ENCODE data around the gene SRPX2.
"Not testable (repeated sequence)": the region's sequence is repeated elsewhere in the genome, so short reads cannot be mapped to it uniquely, and the experiment has no call there.

The SRPX2 gene

DNA sequence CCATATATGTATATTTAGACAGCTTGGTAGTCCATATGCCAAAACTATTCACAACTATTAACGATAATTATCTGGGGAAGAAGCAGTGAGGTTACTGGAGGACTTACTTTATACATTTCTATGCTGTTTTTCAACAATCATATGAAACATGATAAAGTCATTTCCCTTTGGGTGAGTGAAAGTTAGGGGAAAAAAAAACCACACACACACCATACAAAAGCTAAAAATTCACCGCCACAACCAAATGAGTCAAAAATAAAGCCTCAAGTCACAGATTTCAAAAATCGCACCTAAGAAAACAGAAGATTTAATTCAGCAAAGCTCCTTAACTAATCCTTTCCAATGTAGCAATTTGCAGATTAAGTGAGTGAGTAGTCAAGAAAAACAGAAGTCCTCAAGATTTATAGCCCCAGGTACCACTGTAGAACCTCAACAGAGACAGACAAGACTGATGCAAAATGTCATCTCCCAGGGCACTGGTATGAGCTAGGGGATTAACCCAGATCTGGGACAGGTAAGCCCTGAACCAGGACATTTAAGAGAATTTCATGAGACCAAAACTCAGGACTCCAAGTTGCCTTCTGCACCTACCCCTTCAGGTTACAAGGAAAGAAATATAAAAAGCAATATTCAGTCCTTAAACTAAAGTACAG, 52.8 kb downstream of the SRPX2 start:
- DNase-seq (ENCODE audit: low read depth in 2 of 2) = no peak

DNA sequence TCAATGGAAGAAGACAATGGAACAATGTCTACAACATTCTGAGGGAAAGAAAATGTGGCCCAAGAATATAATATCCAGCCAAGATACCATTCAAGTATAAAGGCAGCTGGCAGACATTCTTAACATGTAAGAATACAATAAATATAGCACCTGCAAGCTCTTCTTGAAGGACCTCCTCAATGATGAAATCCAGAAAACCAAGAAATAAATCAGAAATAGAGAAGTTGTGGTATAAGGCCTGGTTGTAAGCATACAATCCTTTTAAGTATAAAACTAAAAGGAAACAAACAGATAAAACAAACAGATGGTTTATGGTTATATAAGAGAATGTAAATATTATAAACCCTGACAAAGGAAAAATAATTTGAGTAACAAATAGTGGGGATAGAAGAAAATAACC, 54.6 kb downstream of the SRPX2 start:
- DNase-seq (ENCODE audit: low read depth in 2 of 2) = no peak

DNA sequence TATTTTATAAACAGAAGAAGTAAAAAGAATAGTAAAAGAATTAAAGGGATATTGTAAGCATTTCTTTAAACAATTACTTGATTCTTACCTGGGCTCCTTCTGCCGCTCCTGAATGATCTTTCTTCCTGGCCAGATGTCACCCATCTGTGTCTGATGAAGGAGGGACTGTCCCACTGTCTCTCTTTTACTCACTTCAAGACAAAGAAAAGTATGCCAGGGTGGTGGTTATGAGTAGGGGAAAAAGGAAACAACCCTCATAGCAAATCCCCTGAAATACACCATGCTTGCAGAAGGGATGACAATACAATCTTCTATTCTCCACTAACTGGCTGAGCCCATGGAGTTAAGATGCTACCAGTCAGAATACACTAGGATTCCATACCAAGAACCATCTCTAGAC, 56.8 kb downstream of the SRPX2 start:
- no peak for DNase-seq (ENCODE audit: low read depth in 2 of 2)

DNA sequence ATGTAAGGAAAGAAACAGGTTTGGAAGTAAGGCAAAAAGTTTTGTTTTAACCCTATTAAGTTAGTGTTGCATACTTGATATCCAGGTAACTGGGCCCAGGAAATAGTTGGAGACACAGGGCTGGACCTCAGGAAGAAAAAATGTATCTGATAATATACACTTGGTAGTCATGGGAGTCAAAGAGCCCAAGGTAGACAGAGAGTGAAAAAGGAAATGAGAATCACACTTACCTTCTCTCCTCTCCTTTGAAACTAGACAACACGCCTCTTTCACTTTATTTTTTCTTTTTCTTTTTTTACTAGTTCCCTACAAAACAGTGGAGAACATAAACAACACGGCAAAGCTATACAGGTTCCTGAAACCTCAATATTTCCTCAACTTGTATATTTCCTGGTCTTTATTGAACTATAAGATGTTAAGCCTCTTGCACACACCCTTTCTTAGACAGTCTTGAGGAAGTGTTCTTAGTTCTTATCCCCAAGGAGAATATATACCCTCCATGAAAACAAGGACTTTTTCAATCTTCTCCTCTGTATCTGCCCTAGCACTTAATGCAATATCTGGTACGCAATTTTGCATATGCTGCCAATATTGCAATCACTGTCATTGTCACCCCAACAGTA, 60.7 kb downstream of the SRPX2 start:
- no peak for DNase-seq (ENCODE audit: low read depth in 2 of 2)

DNA sequence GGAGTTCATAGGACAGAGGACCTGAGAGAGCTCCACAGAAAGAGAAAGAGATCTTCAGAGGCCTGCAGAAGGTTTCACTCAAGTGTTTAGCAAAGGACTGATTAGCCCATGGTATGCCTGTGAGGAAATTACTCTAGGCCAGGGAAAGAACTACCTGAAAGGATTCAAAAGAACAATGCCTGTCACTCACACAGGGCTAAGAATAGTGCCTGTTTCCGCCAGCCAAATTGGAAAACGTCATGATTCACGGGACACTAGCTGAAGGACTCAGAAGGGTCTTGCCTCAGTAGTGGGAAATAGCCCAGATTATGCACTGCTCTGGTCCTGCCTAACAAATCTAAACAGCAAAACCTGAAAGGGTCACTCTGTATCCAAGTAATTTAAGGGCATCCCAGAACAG, 66.8 kb downstream of the SRPX2 start:
- DNase-seq (ENCODE audit: low read depth in 2 of 2) = no peak

DNA sequence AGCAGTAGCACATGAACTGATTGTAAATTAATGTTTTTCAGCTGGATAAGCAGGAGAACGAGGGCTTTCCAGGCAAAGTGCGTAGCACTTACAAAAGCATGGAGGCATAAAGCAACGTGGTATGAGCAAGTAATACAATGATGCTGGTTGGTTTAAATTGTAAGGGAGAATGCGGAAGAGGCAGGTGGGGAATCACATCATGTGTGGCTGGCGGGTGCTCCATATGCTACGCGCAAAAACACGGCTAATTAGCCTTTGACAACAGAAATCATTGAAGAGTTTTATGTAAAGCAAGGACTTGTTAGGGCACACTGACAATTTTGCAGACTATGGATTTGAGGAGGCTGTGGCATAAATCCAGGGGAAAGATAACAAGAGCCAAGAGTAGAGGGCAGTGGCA, 73.4 kb downstream of the SRPX2 start:
- DNase-seq (ENCODE audit: low read depth in 2 of 2) = no peak

DNA sequence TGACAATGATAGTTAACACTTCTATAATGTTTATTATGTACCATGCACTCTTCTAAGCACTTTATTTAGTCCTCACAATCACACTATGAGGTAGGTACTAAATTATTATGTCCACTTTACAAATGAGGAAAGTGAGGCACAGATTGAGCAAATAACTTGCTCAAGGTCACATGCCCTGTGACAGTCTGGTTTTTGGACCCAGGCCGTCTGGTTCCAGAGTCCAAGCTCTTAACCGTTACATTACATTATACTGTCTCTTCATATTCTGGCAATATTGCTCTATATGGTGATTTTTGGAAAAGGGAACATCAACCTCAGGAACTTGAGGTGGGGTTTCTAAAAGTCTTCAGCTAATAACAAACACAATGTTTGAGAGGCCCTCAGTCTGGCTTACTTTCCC, 75.1 kb downstream of the SRPX2 start:
- no peak for DNase-seq (ENCODE audit: low read depth in 2 of 2)

DNA sequence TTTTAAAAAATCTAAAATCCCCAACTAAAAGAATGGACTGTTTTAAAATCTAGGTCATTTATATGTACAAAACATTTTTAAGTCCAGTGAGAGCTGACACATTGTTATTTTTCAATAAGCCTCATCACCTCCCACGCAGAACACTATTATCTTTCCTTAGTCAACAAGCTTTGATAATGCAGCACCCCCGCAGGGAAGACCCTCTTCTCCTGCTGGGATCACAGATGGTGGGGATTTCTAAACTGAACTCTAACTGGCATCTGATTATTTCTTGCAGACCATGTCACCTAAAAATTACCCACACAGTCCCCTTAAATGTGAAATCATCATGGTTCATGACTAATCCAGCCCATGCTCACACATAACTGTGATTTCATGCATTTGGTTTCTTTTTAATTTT, 76.3 kb downstream of the SRPX2 start:
- DNase-seq (ENCODE audit: low read depth in 2 of 2) = no peak

DNA sequence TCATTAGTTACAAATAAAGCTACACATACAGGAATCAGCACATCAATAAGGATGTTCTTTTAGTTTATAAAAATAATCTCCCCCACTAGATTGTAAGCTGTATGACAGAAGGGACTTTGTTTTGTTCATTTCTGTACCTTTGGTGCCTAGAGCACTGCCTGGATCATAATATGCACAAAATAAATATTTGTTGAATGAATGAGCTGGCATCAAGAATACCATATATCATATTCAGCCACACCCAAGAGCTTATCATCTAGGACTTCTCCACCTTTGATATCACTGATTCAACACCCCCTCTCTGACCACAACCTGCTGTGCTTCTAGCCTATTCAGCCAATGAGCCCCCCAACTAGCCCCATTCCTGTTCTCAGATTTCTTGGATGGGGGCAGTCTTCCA, 77.3 kb downstream of the SRPX2 start:
- DNase-seq (ENCODE audit: low read depth in 2 of 2) = no peak

DNA sequence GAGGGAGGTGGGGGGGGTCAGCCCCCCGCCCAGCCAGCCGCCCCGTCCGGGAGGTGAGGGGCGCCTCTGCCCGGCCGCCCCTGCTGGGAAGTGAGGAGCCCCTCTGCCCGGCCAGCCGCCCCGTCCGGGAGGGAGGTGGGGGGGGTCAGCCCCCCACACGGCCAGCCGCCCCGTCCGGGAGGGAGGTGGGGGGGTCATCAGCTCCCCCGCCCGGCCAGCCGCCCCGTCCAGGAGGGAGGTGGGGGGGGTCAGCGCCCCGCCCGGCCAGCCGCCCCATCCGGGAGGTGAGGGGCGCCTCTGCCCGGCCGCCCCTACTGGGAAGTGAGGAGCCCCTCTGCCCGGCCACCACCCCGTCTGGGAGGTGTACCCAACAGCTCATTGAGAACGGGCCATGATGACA, 80.0 kb downstream of the SRPX2 start:
- not testable (repeated sequence) for DNase-seq (ENCODE audit: low read depth in 2 of 2)

Measured in stimulated activated CD8-positive, alpha-beta memory T cell treated with anti-CD3 and anti-CD28 coated beads, Interleukin-15, amount 100 ng/mL, for 4 hours (primary cell).